SK-N-SH (cell line): ENCODE data around the gene BMP7. TPM values are rescaled to one million over a fixed set of nuclear protein-coding genes. Genes with fewer than 3 reads are reported as not detected.

ENCODE experiments used
- CTCF ChIA-PET: fragments of 300-600, 350-600 bp; formaldehyde crosslinking; extraction: SDS; loops from one replicate; lab custom pipeline; 2021; lab: Yijun Ruan, JAX
- POLR2A ChIA-PET: fragments of 350-600 bp; sonication (Branson Sonifier 250); formaldehyde crosslinking; extraction: SDS; loops from one replicate; lab custom pipeline; 2020; ENCODE audit warnings: antibody characterized with exemption, inconsistent platforms; lab: Yijun Ruan, JAX
- DNase-seq: peaks from one replicate; pipeline ENCODE4 v3.0.0; 2012
- H2AFZ ChIP-seq: fragments of 200-600 bp; sonication (generic); 2 replicates; pipeline ENCODE4 v1.8.1; 2016; ENCODE audit warnings: antibody characterized with exemption, mild to moderate bottlenecking, low read depth
- H3F3A ChIP-seq: fragments of 200-600 bp; sonication (generic); replicated peaks from 2 replicates; pipeline ENCODE3; 2016; ENCODE audit warnings: antibody characterized with exemption, mild to moderate bottlenecking; ENCODE audit not compliant: insufficient read depth
- H3K27ac ChIP-seq, 2 experiments: fragments of 200-500 bp in 1 of 2; fragments of 200-600 bp in 1 of 2; sonication (Bioruptor generic) in 1 of 2; sonication (generic), shearing (Covaris generic) in 1 of 2; 2 replicates each; pipeline versions ENCODE4 v1.5.1 to v1.6.1; 2014 to 2016; ENCODE audit warnings: low read depth in 2 of 2, inconsistent platforms in 1 of 2, low read length in 1 of 2, mild to moderate bottlenecking in 1 of 2, mixed read lengths in 1 of 2
- H3K27me3 ChIP-seq: fragments of 200-600 bp; sonication (generic), shearing (Covaris generic); 2 replicates; pipeline ENCODE4 v1.6.1; 2016; ENCODE audit warnings: mixed run types; ENCODE audit not compliant: insufficient read depth
- H3K36me3 ChIP-seq, 2 experiments: fragments of 200-500 bp in 1 of 2; fragments of 200-600 bp in 1 of 2; sonication (Bioruptor generic) in 1 of 2; sonication (generic) in 1 of 2; replicated peaks in 1 of 2; 2 replicates each; pipeline versions ENCODE3 to v1.5.1; 2014 to 2016; ENCODE audit warnings: low read length in 1 of 2, mild to moderate bottlenecking in 1 of 2; ENCODE audit not compliant: insufficient read depth in 2 of 2, control insufficient read depth in 1 of 2
- H3K4me1 ChIP-seq, 2 experiments: fragments of 200-500 bp in 1 of 2; fragments of 200-600 bp in 1 of 2; sonication (Bioruptor generic) in 1 of 2; sonication (generic), shearing (Covaris generic) in 1 of 2; 2 replicates each; pipeline versions ENCODE4 v1.5.1 to v1.6.1; 2014 to 2016; ENCODE audit warnings: low read depth in 1 of 2, low read length in 1 of 2, mixed run types in 1 of 2; ENCODE audit not compliant: insufficient read depth in 2 of 2, control insufficient read depth in 1 of 2
- H3K4me2 ChIP-seq: fragments of 200-600 bp; sonication (generic), shearing (Covaris generic); 2 replicates; pipeline ENCODE4 v1.6.1; 2017; ENCODE audit warnings: mixed run types
- H3K4me3 ChIP-seq, 2 experiments: fragments of 200-500 bp in 1 of 2; fragments of 200-600 bp in 1 of 2; sonication (Bioruptor generic) in 1 of 2; sonication (generic), shearing (Covaris generic) in 1 of 2; 2 replicates each; pipeline versions ENCODE4 v1.5.1 to v1.8.1; 2014 to 2016; ENCODE audit warnings: low read depth in 2 of 2, inconsistent platforms in 1 of 2, low read length in 1 of 2, mild to moderate bottlenecking in 1 of 2, mixed read lengths in 1 of 2, moderate library complexity in 1 of 2
- H3K79me2 ChIP-seq: fragments of 200-600 bp; sonication (generic); 2 replicates; pipeline ENCODE4 v1.8.1; 2017; ENCODE audit warnings: mild to moderate bottlenecking; ENCODE audit not compliant: insufficient read depth
- H3K9ac ChIP-seq: fragments of 200-600 bp; sonication (generic); 2 replicates; pipeline ENCODE4 v1.6.1; 2017; ENCODE audit warnings: mixed run types
- H3K9me2 ChIP-seq: fragments of 200-600 bp; sonication (generic); 2 replicates; pipeline ENCODE4 v1.6.1; 2017; ENCODE audit warnings: mixed run types
- H3K9me3 ChIP-seq: fragments of 200-600 bp; sonication (generic); 2 replicates; pipeline ENCODE4 v1.6.1; 2017; ENCODE audit warnings: mixed run types, mild to moderate bottlenecking, moderate library complexity
- H4K20me1 ChIP-seq: fragments of 200-600 bp; sonication (generic); 2 replicates; pipeline ENCODE4 v1.6.1; 2017; ENCODE audit warnings: mild to moderate bottlenecking, mixed run types; ENCODE audit not compliant: insufficient read depth
- ELF1 ChIP-seq: IDR thresholded peaks from 2 replicates; pipeline ENCODE4 v1.4.0; 2012
- EZH2phosphoT487 ChIP-seq: fragments of 200-600 bp; sonication (generic); IDR thresholded peaks from 2 replicates; pipeline ENCODE4 v1.6.1; 2017; ENCODE audit warnings: low read depth, mixed run types, mild to moderate bottlenecking, antibody characterized with exemption, moderate library complexity, borderline replicate concordance
- FOSL2 ChIP-seq: IDR thresholded peaks from 2 replicates; pipeline ENCODE4 v1.4.0; 2012; ENCODE audit warnings: low read depth, mild to moderate bottlenecking, moderate library complexity, borderline replicate concordance
- GATA2 ChIP-seq: sonication (generic); formaldehyde crosslinking; IDR thresholded peaks from 2 replicates; pipeline ENCODE4 v1.5.0; 2020; ENCODE audit warnings: mild to moderate bottlenecking, missing genetic modification reagents
- MEF2A ChIP-seq: IDR thresholded peaks from 2 replicates; pipeline ENCODE4 v1.4.0; 2012; ENCODE audit warnings: low read depth, borderline replicate concordance
- RFX5 ChIP-seq: IDR thresholded peaks from 2 replicates; pipeline ENCODE4 v1.6.1; 2012; ENCODE audit warnings: mild to moderate bottlenecking, improper control_type of control experiment, low read length
- SMC3 ChIP-seq: IDR thresholded peaks from 2 replicates; pipeline ENCODE4 v1.6.1; 2012; ENCODE audit warnings: low read depth, low read length, improper control_type of control experiment
- WGBS: methylation state at CpG from one replicate; pipeline ENCODE4 v1.1.6; 2017; ENCODE audit warnings: low lambda C conversion rate; 5-methylcytosine and 5-hydroxymethylcytosine counted together
- polyA plus RNA-seq, 3 experiments: library from polyadenylated mRNA; depleted of rRNA; stranded (reverse); fragments of >200 nt; gene quantifications; 2 replicates each; pipeline ENCODE4 v1.2.3, GENCODE V29; 2012
- TF ChIP-seq, protein P1 (sequence below): IDR thresholded peaks from 2 replicates; pipeline ENCODE4 v1.4.0; 2012; ENCODE audit warnings: low read depth
- TF ChIP-seq, protein P2 (sequence below): IDR thresholded peaks from 2 replicates; pipeline ENCODE4; 2012

Gene BMP7
- 0.10 TPM in 1 of 2 replicates, not detected in the other for polyA plus RNA-seq (2012; rRNA removed)
- polyA plus RNA-seq (2012; cell fraction: cytosol; rRNA removed) = 0.03 and 0.12 TPM in 2 replicates
- 0.02 and 0.40 TPM in 2 replicates for polyA plus RNA-seq (2012; cell fraction: nucleus; rRNA removed)

DNA sequence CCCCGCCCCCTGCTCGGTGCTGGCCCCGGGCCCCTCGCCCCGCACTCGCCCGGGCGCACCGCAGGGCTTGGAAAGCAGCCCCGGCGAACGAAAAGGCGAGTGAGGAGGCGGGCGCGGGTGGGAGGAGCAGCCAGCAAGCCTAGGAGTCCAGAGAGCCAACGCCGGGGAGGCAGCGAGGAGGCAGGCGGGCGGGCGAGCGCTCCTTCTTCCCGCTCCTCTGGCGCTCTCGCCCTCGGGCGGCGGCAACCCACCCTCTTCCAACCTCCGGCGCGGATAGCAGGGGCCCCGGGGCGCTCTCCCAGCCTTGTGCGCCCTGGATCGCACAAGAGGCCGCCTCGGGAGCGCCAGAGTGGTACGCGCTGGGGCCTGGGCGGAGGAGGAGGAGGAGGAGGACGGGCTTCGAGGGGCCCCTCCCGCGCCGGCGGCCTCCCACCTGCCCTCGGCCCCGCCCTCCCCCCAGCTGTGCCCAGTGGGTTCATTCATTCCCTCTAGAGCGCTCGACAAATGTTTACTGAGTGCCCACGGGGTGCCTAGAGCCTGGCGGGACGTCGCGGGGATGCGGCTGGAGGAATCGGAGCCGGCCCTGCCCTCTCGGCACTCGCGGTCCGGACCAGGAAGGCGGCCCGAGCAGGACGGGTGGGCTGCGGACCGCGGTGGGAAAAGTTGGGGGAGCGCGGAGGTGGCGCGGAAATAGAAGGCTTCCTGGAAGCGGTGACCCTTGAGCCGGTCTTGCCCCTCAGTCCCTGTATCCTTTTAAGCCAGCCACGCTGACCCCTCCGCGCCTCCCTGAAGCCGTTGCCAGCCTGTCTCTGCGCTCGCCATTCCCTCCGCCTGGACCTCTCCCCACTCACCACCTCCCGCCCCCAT, at the start of gene BMP7:
BMP7 (minus strand) TSS at position 351 of the 867 bp plus-strand sequence. CDS start 519 bp downstream, outside the sequence.
- peaks cover 8% of the 10 kb centered on the region; the same call in 1 of the 2 replicates for H3K27me3 ChIP-seq
- H3K36me3 ChIP-seq = no peaks in the 10 kb centered on the region
- H3K4me1 ChIP-seq = peaks cover 0 to 15% of the 10 kb centered on the region in 2 experiments; a peak in 1 of 4 replicates
- no peak within 1 kb of the TSS for H3K9ac ChIP-seq
- 7% methylated on average over 40 of the region's 84 CpGs for WGBS
- no peaks in the 10 kb centered on the region for H3K79me2 ChIP-seq
- no peaks in the 10 kb centered on the region for H4K20me1 ChIP-seq
- no peak within 1 kb of the TSS for H2AFZ ChIP-seq
- H3K27ac ChIP-seq = no peak within 1 kb of the TSS; a peak in 1 of 4 replicates
- no peaks in the 10 kb centered on the region for H3K9me2 ChIP-seq
- no peaks in the 10 kb centered on the region for H3F3A ChIP-seq
- TF ChIP-seq ELF1 (no peak), EZH2phosphoT487 (no peak), RFX5 (no peak)
- TF ChIP-seq, protein P1, sequence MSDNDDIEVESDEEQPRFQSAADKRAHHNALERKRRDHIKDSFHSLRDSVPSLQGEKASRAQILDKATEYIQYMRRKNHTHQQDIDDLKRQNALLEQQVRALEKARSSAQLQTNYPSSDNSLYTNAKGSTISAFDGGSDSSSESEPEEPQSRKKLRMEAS = no peak
- peak; percentile 79 for DNase-seq
- H3K9me3 ChIP-seq = no peaks in the 10 kb centered on the region
- H3K4me3 ChIP-seq = peak within 1 kb of the TSS in 1 of 2 experiments; percentile 42; a peak in 1 of 4 replicates
- ChIA-PET CTCF (interaction anchor here (0.7 to 2.5 kb wide), 5 partner anchors 14 to 66 kb away, joined by 3 to 8 read pairs (median 4); no protein-coding TSS in a partner anchor), POLR2A (no interaction called here)
- H3K4me2 ChIP-seq = no peak within 1 kb of the TSS

DNA sequence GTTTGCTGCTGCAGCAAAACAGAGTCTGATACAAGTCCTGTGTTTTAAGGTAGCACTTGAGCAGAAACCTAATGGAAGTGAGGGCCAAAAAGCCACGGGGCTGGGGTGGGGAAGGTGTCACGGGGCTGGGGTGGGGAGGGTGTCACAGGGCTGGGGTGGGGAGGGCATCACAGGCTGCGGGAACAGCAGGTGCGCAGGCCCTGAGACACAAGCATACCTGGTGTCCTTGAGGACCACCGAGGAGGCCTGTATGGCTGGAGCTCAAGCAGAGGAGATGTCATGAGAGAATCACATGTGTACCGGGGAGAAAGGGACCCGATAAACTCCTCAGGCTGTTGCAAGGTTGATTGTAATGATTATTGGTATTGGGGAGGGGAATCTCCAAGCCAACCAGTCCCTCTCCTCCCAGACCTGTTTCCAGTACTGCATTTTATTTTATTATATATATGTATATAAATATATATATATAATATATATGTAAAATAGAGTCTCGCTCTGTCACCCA, 49.6 kb upstream of the BMP7 start:
- H3K27me3 ChIP-seq = no peaks in the 10 kb centered on the region
- DNase-seq = no peak

More for the DNA sequence above, 49.6 kb upstream of the BMP7 start:
- no peak overlapping the region for H3K4me2 ChIP-seq
- no peaks in the 10 kb centered on the region for H3K79me2 ChIP-seq
- H3K36me3 ChIP-seq = no peaks in the 10 kb centered on the region
- POLR2A ChIA-PET = no interaction called here
- TF ChIP-seq GATA2 (CRISPR knock-in tag) (no peak), MEF2A (no peak), SMC3 (no peak), FOSL2 (no peak)
- TF ChIP-seq, protein P2, sequence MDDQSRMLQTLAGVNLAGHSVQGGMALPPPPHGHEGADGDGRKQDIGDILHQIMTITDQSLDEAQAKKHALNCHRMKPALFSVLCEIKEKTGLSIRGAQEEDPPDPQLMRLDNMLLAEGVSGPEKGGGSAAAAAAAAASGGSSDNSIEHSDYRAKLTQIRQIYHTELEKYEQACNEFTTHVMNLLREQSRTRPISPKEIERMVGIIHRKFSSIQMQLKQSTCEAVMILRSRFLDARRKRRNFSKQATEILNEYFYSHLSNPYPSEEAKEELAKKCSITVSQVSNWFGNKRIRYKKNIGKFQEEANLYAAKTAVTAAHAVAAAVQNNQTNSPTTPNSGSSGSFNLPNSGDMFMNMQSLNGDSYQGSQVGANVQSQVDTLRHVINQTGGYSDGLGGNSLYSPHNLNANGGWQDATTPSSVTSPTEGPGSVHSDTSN = no peak
- TF ChIP-seq, protein P1 = no peak
- no peaks in the 10 kb centered on the region for H3F3A ChIP-seq
- no peaks in the 10 kb centered on the region for H3K9me2 ChIP-seq
- H2AFZ ChIP-seq = no peak overlapping the region
- WGBS = 47% methylated on average over 7 of the region's 8 CpGs
- no peak overlapping the region for H3K9ac ChIP-seq
- CTCF ChIA-PET = interaction anchor here (2.4 kb wide), 1 partner anchor 17 kb away, joined by 6 read pairs; no protein-coding TSS in a partner anchor
- no peak overlapping the region for H3K4me3 ChIP-seq
- H3K9me3 ChIP-seq = no peaks in the 10 kb centered on the region
- no peak overlapping the region for H3K27ac ChIP-seq
- H3K4me1 ChIP-seq = peaks cover 0 to 6% of the 10 kb centered on the region in 2 experiments; a peak in 1 of 4 replicates
- H4K20me1 ChIP-seq = no peaks in the 10 kb centered on the region
